Activated naive CD8-positive, alpha-beta T cell treated with anti-CD3 and anti-CD28 coated beads for 36 hours (primary cell): ENCODE measurements around the gene IRF4. TPM values are rescaled to one million over a fixed set of nuclear protein-coding genes. Genes with fewer than 3 reads are reported as not detected.
A peak's percentile ranks its signal among the peaks of the same experiment; 100 is the strongest.

ENCODE experiments used
- DNase-seq: peaks from one replicate; pipeline ENCODE4 v3.0.0; 2021
- H3K27ac Mint-ChIP-seq: one replicate; pipeline ENCODE4 v1.8.0; 2022; ENCODE audit warnings: mild to moderate bottlenecking, moderate library complexity, mixed read lengths
- H3K27me3 Mint-ChIP-seq: one replicate; pipeline ENCODE4 v1.8.0; 2022; ENCODE audit warnings: mild to moderate bottlenecking, mixed read lengths
- H3K36me3 Mint-ChIP-seq: one replicate; pipeline ENCODE4 v1.8.0; 2021; ENCODE audit warnings: mild to moderate bottlenecking, mixed read lengths
- H3K4me1 Mint-ChIP-seq: one replicate; pipeline ENCODE4 v1.8.0; 2021; ENCODE audit warnings: mixed read lengths
- H3K4me3 Mint-ChIP-seq: one replicate; pipeline ENCODE4 v1.8.0; 2022; ENCODE audit warnings: mild to moderate bottlenecking, moderate library complexity, mixed read lengths
- H3K9me3 Mint-ChIP-seq: one replicate; pipeline ENCODE4 v1.8.0; 2022; ENCODE audit warnings: mixed read lengths
- total RNA-seq, 2 experiments: library from RNA; stranded (reverse); gene quantifications; one replicate each; pipeline ENCODE4 v1.2.3, GENCODE V29; 2021

IRF4 gene
- total RNA-seq, 2 experiments from 2014 or later, result 432 to 438 TPM

DNA sequence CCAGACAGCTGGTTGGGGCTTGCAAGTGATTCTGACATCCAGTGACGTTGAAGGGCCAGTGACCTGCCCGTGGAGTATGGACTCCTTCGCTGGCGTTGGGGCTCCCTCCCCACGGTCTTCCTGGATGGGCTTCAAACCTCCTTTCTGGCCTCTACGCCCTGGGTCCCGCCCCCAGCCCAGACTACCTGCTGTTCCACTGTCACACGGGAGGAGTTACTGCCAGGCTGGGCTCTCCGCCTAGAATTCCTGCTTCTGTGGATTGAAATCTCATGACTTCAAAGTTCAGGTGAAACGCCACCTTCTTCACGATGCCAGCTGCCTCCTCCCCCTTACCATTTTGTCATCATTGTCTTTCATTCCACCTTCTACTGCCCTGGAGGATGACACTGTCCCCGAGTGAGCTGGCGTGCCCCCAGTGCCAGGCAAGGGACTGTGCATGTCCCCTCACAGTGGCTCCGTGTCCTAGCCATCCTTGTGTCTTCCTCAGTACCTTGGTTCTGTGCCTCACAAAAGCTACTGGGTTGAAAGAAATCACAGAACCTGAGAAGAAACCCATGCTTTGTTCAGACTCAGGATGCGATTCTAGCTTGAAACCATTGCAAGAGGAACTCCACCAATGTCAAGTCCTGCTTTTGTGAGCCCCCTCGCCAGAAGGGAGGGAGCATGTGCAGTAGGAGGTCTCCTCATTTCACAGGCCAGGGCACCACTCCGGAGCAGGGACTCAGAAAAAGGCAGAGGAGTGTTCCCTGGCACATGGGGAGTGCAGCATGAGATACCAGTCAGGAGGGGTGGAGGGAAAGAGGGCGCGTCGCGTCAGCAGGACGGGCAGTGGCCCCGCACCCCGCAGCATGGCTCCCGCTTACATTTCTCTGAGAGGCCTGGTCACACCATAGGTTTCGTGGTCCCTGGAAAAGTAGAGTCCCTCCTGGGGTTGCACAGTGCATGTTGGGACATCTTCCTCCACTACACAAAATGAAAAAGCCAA lies 11.0 kb upstream of the IRF4 start:
- DNase-seq, result no peak
- H3K4me1 Mint-ChIP-seq, result peaks cover 9% of the 10 kb centered on the region
- peaks cover 23% of the 10 kb centered on the region for H3K27me3 Mint-ChIP-seq
- no peak overlapping the region for H3K4me3 Mint-ChIP-seq
- no peak overlapping the region for H3K27ac Mint-ChIP-seq
- H3K36me3 Mint-ChIP-seq, result no peaks in the 10 kb centered on the region
- no peaks in the 10 kb centered on the region for H3K9me3 Mint-ChIP-seq

DNA sequence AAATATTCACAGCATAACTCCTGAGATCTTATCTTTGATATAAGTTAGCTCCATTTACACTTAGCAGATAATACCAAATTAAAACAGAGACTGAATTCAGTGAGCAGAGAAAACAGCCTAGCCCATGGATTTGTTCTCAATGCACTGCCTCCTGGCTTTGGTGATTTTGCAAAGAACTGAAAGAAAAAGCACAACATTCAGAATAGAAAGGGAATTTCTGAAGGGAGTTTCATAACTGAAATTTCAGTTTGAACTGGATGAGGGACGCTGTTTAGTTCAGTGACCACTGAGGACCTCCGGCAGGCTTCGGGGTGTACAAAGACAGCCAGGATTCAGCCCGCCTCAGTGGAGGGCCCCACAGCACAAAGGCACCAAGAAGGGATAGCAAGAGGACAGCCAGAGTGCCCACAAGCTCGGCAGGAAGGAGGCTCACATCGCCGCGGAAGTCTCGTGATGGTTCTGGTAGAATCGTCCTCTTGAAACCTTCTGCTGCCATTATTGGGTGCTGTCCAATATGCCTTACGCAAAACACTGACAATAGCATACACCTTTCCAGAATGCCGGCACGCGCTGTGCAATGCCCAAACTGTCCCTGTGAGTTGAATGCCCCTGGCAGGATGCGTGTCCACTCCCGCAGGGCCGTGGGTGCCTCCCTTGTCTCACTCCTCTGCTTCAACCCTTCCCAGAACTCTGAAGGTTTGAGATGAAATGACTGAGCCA lies 9.7 kb upstream of the IRF4 start:
- Mint-ChIP-seq H3K4me3 (no peak overlapping the region), H3K9me3 (no peaks in the 10 kb centered on the region), H3K27ac (no peak overlapping the region), H3K36me3 (no peaks in the 10 kb centered on the region), H3K27me3 (peaks cover 23% of the 10 kb centered on the region), H3K4me1 (peaks cover 5% of the 10 kb centered on the region)
- DNase-seq, result no peak

DNA sequence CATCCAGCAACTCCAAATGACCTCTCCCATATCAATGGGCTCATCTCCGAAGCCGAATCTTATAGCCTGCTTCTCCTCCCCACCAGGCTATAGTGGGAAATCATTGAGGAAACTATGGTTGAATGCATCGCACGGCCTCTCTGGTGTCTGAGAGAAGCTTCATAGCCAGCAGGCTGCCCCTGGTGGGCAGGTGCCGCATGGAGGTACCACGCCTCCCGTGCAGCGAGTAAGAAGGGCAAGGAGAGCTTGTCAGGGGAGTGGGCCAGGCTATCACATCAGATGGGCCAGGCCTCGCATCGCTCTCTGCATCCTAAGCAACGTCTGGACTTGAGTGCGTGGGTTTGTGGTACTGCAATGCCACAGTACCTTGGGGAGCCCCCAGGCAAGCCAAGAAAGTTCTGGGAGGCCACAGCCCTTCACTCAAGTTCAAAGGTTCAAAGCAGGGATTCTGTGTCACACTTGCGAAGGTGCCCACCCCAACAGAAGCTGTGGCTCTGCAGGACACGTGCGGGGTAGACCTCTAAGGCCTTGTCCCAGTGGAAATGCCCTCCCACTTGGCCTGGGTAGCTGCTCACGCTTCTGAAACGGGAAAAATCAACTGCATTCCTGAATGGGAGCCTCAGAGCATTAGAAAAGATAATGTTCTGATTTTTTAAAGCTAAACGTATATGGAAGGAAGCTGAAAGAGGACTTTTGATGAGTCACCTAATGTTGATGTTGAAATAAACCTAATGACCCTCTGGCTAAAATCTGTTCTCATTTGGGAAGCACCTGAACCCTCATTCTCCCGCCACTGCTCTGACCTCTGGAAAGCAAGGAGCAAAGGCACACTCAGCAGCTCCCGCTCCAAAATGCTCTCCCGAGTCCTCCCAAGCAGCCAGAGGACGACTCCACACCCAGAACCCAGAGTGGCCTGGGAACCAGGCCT lies 8.4 kb upstream of the IRF4 start:
- H3K4me1 Mint-ChIP-seq, result peaks cover 4% of the 10 kb centered on the region
- no peaks in the 10 kb centered on the region for H3K9me3 Mint-ChIP-seq
- no peak overlapping the region for H3K4me3 Mint-ChIP-seq
- no peak for DNase-seq
- no peak overlapping the region for H3K27ac Mint-ChIP-seq
- peaks cover 25% of the 10 kb centered on the region for H3K27me3 Mint-ChIP-seq
- no peaks in the 10 kb centered on the region for H3K36me3 Mint-ChIP-seq

DNA sequence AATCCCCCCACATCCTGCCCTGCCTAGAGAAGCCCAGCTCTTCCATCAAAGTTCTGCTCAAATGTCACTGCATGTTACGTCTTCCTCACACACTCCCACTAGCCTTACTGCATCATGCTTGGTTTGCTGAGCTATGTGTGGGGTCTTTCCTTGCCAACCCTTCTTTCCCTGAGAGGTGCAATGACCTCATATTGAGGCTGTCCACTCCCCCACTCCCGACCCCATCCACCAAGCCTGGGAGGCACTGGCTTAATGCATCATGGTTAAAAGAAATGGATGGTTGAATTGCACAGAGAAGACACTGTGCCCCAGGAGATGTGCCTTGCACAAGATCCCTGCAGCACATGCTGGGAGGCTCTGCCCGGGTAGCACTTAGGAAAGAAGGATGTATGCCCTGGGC lies 7.7 kb upstream of the IRF4 start:
- Mint-ChIP-seq H3K36me3 (no peaks in the 10 kb centered on the region), H3K27ac (no peak overlapping the region), H3K9me3 (no peaks in the 10 kb centered on the region), H3K4me3 (no peak overlapping the region), H3K4me1 (peaks cover 7% of the 10 kb centered on the region), H3K27me3 (peaks cover 31% of the 10 kb centered on the region)
- DNase-seq, result no peak

GRCh38 chr6:384898-385297 lies 6.7 kb upstream of the IRF4 start:
- Mint-ChIP-seq H3K27me3 (peaks cover 31% of the 10 kb centered on the region), H3K36me3 (no peaks in the 10 kb centered on the region), H3K4me3 (no peak overlapping the region), H3K4me1 (peaks cover 18% of the 10 kb centered on the region), H3K9me3 (no peaks in the 10 kb centered on the region), H3K27ac (no peak overlapping the region)
- no peak for DNase-seq

- DNase-seq, result no peak
- H3K4me3 Mint-ChIP-seq, result no peak overlapping the region
- H3K36me3 Mint-ChIP-seq, result no peaks in the 10 kb centered on the region
- H3K27me3 Mint-ChIP-seq, result peaks cover 25% of the 10 kb centered on the region
- no peak overlapping the region for H3K27ac Mint-ChIP-seq
- H3K9me3 Mint-ChIP-seq, result no peaks in the 10 kb centered on the region
- H3K4me1 Mint-ChIP-seq, result peaks cover 24% of the 10 kb centered on the region
Measured at GRCh38 chr6:385614-386013, 5.9 kb upstream of the IRF4 start.

DNA sequence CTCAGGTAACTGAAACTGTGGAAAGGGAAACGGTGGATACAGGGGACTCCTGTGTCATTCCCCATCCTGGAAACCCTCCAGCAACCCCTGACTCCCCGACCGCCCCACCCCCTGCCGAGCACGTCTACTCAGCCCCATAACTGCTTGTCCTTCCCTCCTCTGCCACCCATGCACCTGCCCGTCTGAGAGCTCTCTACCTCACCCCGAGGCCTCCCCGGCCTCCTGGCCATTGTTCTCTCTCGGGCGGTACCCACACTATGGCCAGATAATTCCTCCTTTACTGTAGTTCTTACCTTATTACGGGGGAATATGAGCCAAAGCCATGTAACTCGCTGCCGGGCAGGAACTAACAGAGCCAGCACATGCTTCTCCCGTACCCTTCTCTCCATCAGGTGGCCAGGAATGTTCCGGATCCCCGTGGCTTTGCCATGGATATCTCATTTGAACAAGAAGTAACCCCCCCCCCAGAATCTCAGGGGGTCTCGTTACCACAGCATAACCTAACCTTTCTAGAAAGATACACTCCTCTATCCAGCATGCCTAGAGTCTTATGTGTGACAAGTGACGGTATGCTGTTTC lies 4.8 kb upstream of the IRF4 start:
- Mint-ChIP-seq H3K4me3 (no peak overlapping the region), H3K27ac (no peak overlapping the region), H3K27me3 (peaks cover 31% of the 10 kb centered on the region), H3K36me3 (peaks cover 3% of the 10 kb centered on the region), H3K4me1 (peaks cover 31% of the 10 kb centered on the region), H3K9me3 (no peaks in the 10 kb centered on the region)
- DNase-seq, result no peak

DNA sequence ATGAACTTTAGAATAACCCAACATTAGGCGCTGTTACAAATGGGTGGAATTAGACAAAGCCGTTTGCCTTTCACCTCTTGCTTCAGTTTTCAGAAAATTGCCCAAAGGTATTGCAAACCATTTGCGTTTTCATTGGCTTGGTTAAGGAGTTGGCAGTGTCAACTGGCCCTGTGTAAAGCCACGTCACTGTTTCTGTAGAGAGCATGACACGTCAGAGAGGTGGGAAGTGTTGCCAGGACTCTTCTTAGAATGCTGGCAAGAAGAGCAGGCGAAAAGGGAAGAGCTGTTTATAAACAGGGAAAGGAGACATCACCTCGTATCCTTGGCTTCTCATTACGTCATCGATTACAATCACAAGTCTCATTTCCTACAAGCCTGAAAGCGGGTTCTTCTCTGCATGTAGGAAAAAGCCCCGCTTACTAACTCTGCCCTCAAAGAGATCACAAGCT lies 4.2 kb upstream of the IRF4 start:
- DNase-seq, result no peak
- H3K27ac Mint-ChIP-seq, result no peak overlapping the region
- H3K4me1 Mint-ChIP-seq, result peaks cover 31% of the 10 kb centered on the region
- no peaks in the 10 kb centered on the region for H3K9me3 Mint-ChIP-seq
- no peak overlapping the region for H3K4me3 Mint-ChIP-seq
- H3K27me3 Mint-ChIP-seq, result peaks cover 31% of the 10 kb centered on the region
- peaks cover 5% of the 10 kb centered on the region for H3K36me3 Mint-ChIP-seq

DNA sequence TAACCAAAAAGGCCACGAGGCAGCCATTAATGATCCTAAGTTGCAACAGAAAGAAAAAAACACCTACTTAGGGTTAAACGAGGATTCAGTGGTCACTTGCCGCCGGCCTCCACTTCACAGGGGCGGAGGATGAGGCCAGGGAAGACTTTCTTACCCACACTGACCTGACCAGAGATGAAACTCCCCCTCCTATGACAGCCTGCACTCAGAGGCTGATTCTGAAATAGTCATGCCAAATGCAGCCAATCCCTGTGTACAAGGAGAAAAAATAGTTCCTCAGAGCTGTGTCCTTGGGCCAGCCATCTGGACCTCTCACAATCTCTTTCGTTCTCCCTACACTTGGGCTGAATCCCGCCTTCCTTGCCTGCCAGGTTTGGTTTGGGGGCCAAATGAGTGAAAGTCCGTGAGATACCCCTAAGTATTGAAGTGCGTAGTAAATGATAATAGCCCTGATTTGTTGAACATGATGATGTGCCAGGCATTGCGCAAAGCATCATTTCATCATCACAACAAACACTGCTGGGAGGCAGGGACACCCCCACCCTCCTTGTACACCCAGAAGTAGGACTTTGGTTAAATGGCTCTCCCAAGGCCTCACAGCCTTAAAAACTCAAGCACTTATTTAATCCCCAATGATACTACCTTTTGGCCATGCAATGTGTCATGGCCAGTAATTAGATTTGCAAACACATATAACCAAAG lies 3.2 kb upstream of the IRF4 start:
- Mint-ChIP-seq H3K36me3 (peaks cover 14% of the 10 kb centered on the region), H3K27ac (peak overlapping the region; percentile 10), H3K4me3 (no peak overlapping the region), H3K4me1 (peaks cover 31% of the 10 kb centered on the region), H3K9me3 (no peaks in the 10 kb centered on the region), H3K27me3 (peaks cover 38% of the 10 kb centered on the region)
- DNase-seq, result no peak

DNA sequence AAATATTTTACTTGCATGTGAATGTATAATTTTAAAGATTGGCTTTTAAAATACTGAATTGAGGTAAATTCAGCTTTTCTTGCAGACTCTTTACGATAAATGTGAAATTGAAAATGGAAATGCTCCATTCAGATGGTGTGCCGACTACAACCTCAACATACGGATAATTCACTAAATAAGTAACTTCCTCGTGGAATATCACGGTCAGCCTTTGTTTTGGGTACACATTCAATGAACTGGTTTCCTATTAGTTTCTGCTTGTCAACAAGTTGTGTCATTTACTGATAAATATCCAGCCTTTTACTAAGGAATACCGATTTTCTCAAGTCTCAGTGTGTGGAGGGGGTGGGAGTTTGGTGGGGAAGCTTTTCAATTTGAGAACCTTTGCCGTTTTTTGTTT lies 2.4 kb upstream of the IRF4 start:
- H3K36me3 Mint-ChIP-seq, result peaks cover 21% of the 10 kb centered on the region
- DNase-seq, result no peak
- no peaks in the 10 kb centered on the region for H3K9me3 Mint-ChIP-seq
- H3K27ac Mint-ChIP-seq, result peak overlapping the region; percentile 96
- H3K4me1 Mint-ChIP-seq, result peaks cover 37% of the 10 kb centered on the region
- peak overlapping the region; percentile 59 for H3K4me3 Mint-ChIP-seq
- H3K27me3 Mint-ChIP-seq, result peaks cover 38% of the 10 kb centered on the region

GRCh38 chr6:389622-390021 lies 1.9 kb upstream of the IRF4 start:
- Mint-ChIP-seq H3K27ac (peak overlapping the region; percentile 96), H3K4me3 (peak overlapping the region; percentile 95), H3K9me3 (no peaks in the 10 kb centered on the region), H3K36me3 (peaks cover 25% of the 10 kb centered on the region), H3K27me3 (peaks cover 38% of the 10 kb centered on the region), H3K4me1 (peaks cover 38% of the 10 kb centered on the region)
- peak; percentile 31 for DNase-seq

GRCh38 chr6:390914-391558 lies 516 bp upstream of the IRF4 start:
- H3K4me1 Mint-ChIP-seq, result peaks cover 52% of the 10 kb centered on the region
- no peaks in the 10 kb centered on the region for H3K9me3 Mint-ChIP-seq
- H3K27me3 Mint-ChIP-seq, result peaks cover 32% of the 10 kb centered on the region
- peak overlapping the region; percentile 96 for H3K27ac Mint-ChIP-seq
- peak; percentile 73 for DNase-seq
- H3K36me3 Mint-ChIP-seq, result peaks cover 39% of the 10 kb centered on the region
- H3K4me3 Mint-ChIP-seq, result peak overlapping the region; percentile 95
